Measurements from ENCODE around the gene PTPRA.

Gene PTPRA

GRCh38 chr20:3077618-3078134, 204.4 kb downstream of the PTPRA start:
- no peak for DNase-seq (ENCODE audit: low read depth)

DNA sequence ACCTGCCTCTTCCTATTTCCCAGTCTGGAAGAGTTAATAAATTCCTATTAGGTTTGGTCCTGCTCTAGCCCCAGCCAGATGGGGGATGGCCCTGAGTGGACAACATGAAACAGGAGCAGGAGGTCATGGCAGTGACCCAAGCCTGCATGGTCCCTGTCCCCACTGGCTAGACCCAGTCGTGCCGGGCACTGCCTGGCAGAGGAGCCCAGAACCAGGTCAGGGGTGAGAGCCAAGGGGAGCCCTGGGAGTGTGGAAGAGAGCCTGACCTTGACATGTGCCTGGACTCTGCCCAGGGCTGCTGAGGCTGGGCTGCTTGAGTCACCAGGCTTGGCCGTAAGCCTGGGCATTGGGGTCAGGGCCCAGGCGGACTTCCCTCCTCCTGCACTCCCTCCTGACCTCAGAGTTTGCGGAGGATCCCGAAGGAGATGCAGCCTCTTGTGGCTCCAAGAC, 207.7 kb downstream of the PTPRA start:
- no peak for DNase-seq (ENCODE audit: low read depth)

- no peak for DNase-seq (ENCODE audit: low read depth)
These were observed 208.4 kb downstream of the PTPRA start for GRCh38 chr20:3081641-3082040.

DNA sequence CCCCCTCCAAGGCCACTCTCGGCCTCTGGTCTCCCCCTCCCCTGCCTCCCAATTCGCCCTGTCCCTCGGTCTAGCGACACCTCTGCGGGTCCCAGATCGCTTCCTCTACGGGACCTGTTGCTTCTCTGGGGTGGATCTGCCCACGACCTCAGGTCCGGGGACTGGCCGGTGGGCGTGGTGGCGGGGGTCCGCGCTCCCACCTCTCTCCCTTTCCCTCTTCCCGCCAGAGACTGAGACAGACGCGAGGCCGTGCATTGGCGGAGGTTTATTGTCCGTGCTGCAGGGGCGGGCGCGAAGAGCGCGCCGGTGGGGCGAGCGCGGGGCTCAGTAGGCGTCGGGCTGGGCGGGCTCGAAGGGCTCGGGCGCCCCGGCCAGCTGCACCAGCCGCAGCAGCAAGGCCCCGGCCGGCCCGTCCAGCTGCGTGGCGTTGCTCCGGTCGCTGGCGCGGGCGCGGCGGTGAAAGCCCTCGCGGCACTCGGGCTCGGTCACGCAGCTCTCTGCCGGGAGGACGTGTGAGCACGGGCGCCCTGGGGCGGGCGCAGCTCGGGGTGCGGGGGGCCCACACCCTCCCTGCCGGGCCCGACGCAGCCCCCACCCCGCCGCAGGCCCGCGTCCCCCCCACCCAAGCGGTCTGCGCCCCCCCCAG, 209.1 kb downstream of the PTPRA start:
- DNase-seq (ENCODE audit: low read depth), result no peak

- DNase-seq (ENCODE audit: low read depth), result no peak
These were observed 210.0 kb downstream of the PTPRA start for GRCh38 chr20:3082955-3083952.

DNA sequence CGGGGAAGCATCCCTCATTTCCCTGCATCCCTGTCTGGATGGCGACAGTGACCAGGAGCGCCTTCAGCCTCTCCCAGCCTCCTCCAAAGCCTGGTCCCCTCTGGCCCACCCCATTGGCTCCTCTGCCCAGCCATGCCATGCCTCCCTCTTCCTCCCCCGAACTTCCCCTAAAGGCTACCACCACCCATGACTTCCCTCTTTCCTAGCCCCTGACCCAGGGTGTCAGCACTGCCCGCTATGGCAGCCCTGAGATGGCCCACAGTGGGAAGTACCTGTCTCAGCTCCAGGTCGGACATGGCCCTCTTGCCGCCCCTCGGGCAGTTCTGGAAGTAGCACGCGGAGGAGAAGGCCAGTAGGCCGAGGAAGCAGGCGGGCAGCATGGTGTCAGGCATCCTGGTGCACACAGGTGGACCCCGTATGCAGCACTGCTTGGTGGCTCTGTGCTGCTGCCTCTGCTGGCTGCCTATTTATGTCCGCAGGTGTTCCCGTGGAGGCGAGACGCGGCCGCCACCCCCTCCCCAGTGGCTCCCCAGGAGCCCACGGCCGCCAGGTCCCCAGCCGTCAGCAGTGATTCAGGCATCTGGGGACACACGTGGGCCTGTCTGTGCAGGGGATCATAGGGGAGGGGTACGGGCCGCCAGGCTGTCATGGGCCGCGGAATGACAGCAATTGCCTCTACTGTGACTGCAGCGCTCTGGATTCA, 211.2 kb downstream of the PTPRA start, which contains the start of gene AVP:
AVP (minus strand) TSS at position 442 of the 703 bp plus-strand sequence; CDS start at position 392, 50 bp downstream.
- DNase-seq (ENCODE audit: low read depth), result no peak

DNA sequence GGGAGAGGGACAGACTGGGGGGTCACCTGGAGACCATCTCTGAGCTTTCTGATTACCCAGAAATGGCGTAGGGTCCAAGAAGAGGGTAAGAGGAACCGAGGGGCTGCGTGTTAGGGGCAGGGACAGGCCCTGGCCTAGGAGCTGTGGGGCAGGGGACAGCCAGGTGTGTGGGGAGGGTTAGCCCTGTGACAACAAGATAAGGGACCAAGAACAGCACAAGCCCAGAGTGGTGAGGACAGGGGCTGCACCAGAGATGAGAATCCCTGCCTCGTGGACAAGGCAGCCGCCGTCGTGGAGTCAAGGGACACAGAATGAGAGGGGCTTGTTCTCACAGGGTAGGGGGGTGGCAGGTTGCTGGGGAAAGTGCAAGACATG, 211.7 kb downstream of the PTPRA start:
- DNase-seq (ENCODE audit: low read depth), result no peak

DNA sequence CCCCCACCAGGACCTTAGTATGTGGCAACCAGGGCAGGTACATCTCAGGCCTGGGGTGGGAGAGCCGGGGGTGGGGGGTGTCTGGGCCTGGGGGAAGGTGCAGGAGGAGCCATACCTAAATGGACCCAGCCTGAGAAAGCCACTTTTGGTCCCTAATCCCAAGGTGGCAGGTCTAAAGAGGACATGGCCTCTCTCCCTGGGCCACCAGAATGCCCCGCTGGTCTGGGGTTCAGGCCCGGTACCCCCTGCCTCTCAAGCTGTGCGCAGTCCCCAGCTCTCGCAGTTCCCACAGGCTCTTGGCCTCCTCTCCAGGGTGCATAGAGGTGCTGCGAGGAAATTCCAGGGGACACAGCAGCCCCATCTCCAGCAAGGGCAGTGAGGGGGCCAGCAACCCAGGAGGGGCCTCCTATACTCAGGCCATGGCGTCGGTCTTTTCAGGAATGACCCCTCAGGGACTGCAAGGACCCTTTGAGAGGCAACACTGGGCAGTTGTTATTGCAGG, 212.3 kb downstream of the PTPRA start:
- DNase-seq (ENCODE audit: low read depth), result no peak

DNA sequence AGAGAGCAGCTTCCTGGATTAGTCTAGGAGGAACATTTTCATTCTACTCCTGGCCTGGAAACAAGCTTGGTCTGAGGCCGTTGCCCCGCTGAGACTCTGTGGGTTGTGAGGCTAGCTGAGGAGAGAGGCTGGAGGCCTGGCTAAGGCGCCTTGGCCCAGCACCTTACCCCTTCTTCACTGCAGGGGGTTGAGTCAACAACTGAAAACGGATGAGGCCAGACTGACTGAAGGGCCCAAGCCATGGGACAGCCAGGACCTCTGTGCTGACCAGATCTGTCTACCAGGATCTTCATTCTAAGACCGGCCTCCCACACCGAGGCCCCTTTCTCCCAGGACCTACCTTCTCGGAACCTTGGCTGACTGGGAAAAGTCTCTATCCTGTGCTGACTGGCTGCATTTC, 214.8 kb downstream of the PTPRA start:
- no peak for DNase-seq (ENCODE audit: low read depth)

Measured in activated T-cell treated with anti-CD3 and anti-CD28 coated beads for 48 hours (primary cell).